ENCODE measurements around the gene UNC119.

UNC119 gene

DNA sequence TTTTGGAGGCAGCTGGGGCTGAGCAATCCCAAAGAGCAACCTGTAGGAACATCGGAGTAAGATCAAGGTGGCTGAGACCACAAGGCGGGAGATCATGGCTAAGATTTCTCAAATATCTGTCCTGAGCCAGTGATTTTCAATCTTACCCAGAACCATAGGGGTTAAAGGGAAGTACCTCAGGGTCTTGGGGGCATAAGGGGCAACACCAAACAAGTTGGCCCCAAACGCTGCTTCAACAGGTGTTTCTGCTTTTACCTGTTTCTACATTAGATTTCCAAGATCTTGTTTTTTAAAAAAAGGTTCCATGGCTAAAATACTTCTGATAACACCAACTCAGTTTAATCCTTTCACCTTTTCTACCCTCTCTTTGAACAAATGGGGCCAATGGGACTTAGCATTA lies 2.6 kb upstream of the UNC119 start:
- Histone ChIP-seq H3K36me3 (ENCODE audit: insufficient read depth, low read length) (peaks cover 63% of the 10 kb centered on the region; the same call in 1 of the 2 replicates), H3F3A (ENCODE audit: low read depth) (no peaks in the 10 kb centered on the region), H2AFZ (ENCODE audit: low read length) (no peak overlapping the region), H3K4me2 (ENCODE audit: low read depth, low read length, poor library complexity, severe bottlenecking) (no peak overlapping the region), H3K4me3 (ENCODE audit: low read length, poor library complexity, severe bottlenecking) (no peak overlapping the region), H3K27me3 (ENCODE audit: insufficient read depth, low read length, poor library complexity, severe bottlenecking) (no peaks in the 10 kb centered on the region), H3K9me3 (ENCODE audit: insufficient read depth, low read depth, low read length) (no peaks in the 10 kb centered on the region), H3K9ac (ENCODE audit: low read depth, low read length, poor library complexity, severe bottlenecking) (no peak overlapping the region), H3K79me2 (ENCODE audit: insufficient read depth, low read length) (peaks cover 11% of the 10 kb centered on the region; the same call in 1 of the 2 replicates), H3K4me1 (ENCODE audit: insufficient read depth, low read length, poor library complexity, severe bottlenecking) (peaks cover 25% of the 10 kb centered on the region), H4K20me1 (ENCODE audit: insufficient read depth, low read length, poor library complexity, severe bottlenecking) (peaks cover 11% of the 10 kb centered on the region), H3K9me2 (replicated peaks; ENCODE audit: low read depth, low read length) (no peaks in the 10 kb centered on the region)
- TF ChIP-seq EZH2phosphoT487 (IDR thresholded peaks at IDR 0.05; ENCODE audit: borderline replicate concordance): no peak
- TF ChIP-seq, protein P1, sequence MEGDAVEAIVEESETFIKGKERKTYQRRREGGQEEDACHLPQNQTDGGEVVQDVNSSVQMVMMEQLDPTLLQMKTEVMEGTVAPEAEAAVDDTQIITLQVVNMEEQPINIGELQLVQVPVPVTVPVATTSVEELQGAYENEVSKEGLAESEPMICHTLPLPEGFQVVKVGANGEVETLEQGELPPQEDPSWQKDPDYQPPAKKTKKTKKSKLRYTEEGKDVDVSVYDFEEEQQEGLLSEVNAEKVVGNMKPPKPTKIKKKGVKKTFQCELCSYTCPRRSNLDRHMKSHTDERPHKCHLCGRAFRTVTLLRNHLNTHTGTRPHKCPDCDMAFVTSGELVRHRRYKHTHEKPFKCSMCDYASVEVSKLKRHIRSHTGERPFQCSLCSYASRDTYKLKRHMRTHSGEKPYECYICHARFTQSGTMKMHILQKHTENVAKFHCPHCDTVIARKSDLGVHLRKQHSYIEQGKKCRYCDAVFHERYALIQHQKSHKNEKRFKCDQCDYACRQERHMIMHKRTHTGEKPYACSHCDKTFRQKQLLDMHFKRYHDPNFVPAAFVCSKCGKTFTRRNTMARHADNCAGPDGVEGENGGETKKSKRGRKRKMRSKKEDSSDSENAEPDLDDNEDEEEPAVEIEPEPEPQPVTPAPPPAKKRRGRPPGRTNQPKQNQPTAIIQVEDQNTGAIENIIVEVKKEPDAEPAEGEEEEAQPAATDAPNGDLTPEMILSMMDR (conservative IDR thresholded peaks at IDR 0.05; ENCODE audit: low read length): no peak

DNA sequence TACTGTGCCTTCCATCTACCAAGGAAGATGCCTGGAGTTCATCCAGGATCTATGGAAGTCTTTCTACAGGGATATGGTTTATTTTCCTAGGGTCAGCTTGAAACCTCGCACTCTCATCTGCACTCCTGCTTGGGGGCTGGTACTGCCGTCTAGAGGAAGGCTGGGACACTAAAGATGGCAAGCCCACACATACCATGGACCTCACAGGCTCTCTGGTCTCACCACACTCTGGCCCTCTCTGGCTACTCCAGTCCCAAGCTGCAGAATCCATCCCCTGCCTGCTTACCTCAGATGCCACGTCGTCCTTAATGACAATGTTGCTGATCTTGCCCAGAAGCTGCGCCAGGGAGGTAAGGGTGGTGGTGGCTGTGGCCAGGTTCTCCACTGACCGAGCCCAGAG lies 2.1 kb upstream of the UNC119 start:
- no peak overlapping the region for H3K9ac ChIP-seq (ENCODE audit: low read depth, low read length, poor library complexity, severe bottlenecking)
- H4K20me1 ChIP-seq (ENCODE audit: insufficient read depth, low read length, poor library complexity, severe bottlenecking): peaks cover 11% of the 10 kb centered on the region
- TF ChIP-seq, protein P1 (conservative IDR thresholded peaks at IDR 0.05; ENCODE audit: low read length): no peak
- no peak for TF ChIP-seq EZH2phosphoT487 (IDR thresholded peaks at IDR 0.05; ENCODE audit: borderline replicate concordance)

DNA sequence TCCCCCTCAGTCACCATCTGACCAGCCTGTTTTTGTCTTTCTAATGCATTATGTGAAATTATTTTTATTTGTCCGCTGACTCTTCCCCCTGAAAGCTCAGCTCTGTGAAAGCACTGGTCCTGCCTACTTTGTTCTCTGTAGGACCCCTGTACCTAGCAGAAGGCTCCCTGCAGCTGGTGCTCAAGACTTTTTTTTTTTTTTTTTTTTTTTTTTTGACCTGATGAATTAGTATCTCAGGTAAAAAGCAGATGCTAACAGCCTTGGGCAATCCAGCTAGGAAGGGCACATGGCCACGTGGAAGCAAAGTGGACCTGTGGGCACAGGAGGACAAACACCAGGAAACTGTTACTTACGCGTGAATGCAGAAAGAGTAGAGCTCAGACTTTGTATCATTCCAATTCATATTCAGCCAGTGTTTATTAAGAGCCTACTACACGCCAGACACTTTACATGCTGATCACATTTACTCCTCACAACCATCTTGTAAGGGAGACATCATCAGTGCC lies 629 bp upstream of the UNC119 start:
- TF ChIP-seq EZH2phosphoT487 (IDR thresholded peaks at IDR 0.05; ENCODE audit: borderline replicate concordance): no peak
- TF ChIP-seq, protein P1 (conservative IDR thresholded peaks at IDR 0.05; ENCODE audit: low read length): no peak
- H4K20me1 ChIP-seq (ENCODE audit: insufficient read depth, low read length, poor library complexity, severe bottlenecking): peaks cover 11% of the 10 kb centered on the region
- no peak overlapping the region for H3K9ac ChIP-seq (ENCODE audit: low read depth, low read length, poor library complexity, severe bottlenecking)
- peak overlapping the region; percentile 94 for H3K4me2 ChIP-seq (ENCODE audit: low read depth, low read length, poor library complexity, severe bottlenecking)
- no peaks in the 10 kb centered on the region for H3F3A ChIP-seq (ENCODE audit: low read depth)
- H3K79me2 ChIP-seq (ENCODE audit: insufficient read depth, low read length): peaks cover 15% of the 10 kb centered on the region
- peaks cover 47% of the 10 kb centered on the region; the same call in 1 of the 2 replicates for H3K36me3 ChIP-seq (ENCODE audit: insufficient read depth, low read length)
- H3K4me3 ChIP-seq (ENCODE audit: low read length, poor library complexity, severe bottlenecking): peak overlapping the region; percentile 85
- H3K4me1 ChIP-seq (ENCODE audit: insufficient read depth, low read length, poor library complexity, severe bottlenecking): peaks cover 42% of the 10 kb centered on the region
- H3K9me2 ChIP-seq (replicated peaks; ENCODE audit: low read depth, low read length): no peaks in the 10 kb centered on the region
- H3K27me3 ChIP-seq (ENCODE audit: insufficient read depth, low read length, poor library complexity, severe bottlenecking): no peaks in the 10 kb centered on the region
- H3K9me3 ChIP-seq (ENCODE audit: insufficient read depth, low read depth, low read length): no peaks in the 10 kb centered on the region
- no peak overlapping the region for H2AFZ ChIP-seq (ENCODE audit: low read length)

More for the DNA sequence above, 2.1 kb upstream of the UNC119 start:
- H3F3A ChIP-seq (ENCODE audit: low read depth): no peaks in the 10 kb centered on the region
- peaks cover 29% of the 10 kb centered on the region for H3K4me1 ChIP-seq (ENCODE audit: insufficient read depth, low read length, poor library complexity, severe bottlenecking)
- peaks cover 11% of the 10 kb centered on the region; the same call in 1 of the 2 replicates for H3K79me2 ChIP-seq (ENCODE audit: insufficient read depth, low read length)
- H3K9me2 ChIP-seq (replicated peaks; ENCODE audit: low read depth, low read length): no peaks in the 10 kb centered on the region
- H3K9me3 ChIP-seq (ENCODE audit: insufficient read depth, low read depth, low read length): no peaks in the 10 kb centered on the region
- no peak overlapping the region for H3K4me2 ChIP-seq (ENCODE audit: low read depth, low read length, poor library complexity, severe bottlenecking)
- H3K27me3 ChIP-seq (ENCODE audit: insufficient read depth, low read length, poor library complexity, severe bottlenecking): no peaks in the 10 kb centered on the region
- H3K4me3 ChIP-seq (ENCODE audit: low read length, poor library complexity, severe bottlenecking): no peak overlapping the region
- H2AFZ ChIP-seq (ENCODE audit: low read length): no peak overlapping the region
- peaks cover 59% of the 10 kb centered on the region; the same call in 1 of the 2 replicates for H3K36me3 ChIP-seq (ENCODE audit: insufficient read depth, low read length)
